ENCODE results near the gene KLHL29.

The KLHL29 gene

DNA sequence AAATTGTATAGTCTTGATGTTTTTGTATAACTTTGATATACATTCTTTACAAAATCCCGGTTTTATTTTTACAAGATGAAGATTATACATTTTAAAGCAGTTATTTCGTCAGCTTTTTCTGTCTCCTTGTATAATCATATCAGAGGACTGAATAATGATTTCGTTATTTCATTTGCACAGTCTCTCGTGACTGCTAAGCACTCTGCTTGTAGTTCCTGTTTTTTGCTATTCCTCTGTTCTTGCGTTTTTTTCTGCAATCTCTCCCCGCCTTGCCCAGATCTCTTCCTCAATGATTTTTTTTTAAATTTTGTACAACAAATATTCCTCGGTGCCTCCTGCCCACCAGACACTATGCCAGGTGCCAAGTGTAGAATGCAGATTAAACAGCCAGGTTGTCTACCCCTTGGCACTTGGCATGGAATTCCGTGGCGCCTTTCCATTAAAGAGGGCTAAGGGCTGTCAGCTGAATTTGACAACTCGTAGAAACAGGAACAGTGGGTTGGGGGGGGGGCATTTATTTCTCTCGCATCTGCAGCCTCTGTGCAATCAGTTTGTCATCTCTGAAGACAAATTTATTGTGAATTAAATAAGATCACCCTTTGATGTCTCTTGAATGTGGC, 69.6 kb downstream of the KLHL29 start:
- Mint-ChIP-seq H3K4me1 (peaks cover 26% of the 10 kb centered on the region), H3K4me3 (no peak overlapping the region), H3K27ac (no peak overlapping the region), H3K36me3 (no peaks in the 10 kb centered on the region), H3K9me3 (no peaks in the 10 kb centered on the region), H3K27me3 (peaks cover 8% of the 10 kb centered on the region)
- ATAC-seq, result no peak

DNA sequence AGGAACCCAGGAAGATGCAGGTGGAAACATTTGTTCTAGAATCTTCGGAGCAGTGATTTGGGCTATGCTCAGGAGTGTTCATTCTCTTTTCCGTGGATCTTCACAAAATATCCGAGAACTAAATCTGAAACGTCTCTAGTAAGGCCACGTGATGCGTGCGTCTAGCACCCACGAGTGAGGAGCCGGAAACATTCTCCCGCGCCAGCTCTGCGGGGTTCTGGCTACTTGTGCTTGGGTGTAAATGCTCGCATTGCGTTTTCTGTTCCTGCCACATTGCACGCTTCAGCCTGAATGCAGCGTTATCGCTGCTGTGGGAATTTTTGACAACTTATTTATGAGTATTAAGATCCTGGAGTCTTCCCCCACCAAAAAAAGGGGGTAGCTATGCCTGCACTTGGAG, 71.4 kb downstream of the KLHL29 start:
- Mint-ChIP-seq H3K4me3 (no peak overlapping the region), H3K27me3 (peaks cover 8% of the 10 kb centered on the region), H3K36me3 (no peaks in the 10 kb centered on the region), H3K27ac (no peak overlapping the region), H3K9me3 (no peaks in the 10 kb centered on the region), H3K4me1 (peaks cover 23% of the 10 kb centered on the region)
- no peak for ATAC-seq

DNA sequence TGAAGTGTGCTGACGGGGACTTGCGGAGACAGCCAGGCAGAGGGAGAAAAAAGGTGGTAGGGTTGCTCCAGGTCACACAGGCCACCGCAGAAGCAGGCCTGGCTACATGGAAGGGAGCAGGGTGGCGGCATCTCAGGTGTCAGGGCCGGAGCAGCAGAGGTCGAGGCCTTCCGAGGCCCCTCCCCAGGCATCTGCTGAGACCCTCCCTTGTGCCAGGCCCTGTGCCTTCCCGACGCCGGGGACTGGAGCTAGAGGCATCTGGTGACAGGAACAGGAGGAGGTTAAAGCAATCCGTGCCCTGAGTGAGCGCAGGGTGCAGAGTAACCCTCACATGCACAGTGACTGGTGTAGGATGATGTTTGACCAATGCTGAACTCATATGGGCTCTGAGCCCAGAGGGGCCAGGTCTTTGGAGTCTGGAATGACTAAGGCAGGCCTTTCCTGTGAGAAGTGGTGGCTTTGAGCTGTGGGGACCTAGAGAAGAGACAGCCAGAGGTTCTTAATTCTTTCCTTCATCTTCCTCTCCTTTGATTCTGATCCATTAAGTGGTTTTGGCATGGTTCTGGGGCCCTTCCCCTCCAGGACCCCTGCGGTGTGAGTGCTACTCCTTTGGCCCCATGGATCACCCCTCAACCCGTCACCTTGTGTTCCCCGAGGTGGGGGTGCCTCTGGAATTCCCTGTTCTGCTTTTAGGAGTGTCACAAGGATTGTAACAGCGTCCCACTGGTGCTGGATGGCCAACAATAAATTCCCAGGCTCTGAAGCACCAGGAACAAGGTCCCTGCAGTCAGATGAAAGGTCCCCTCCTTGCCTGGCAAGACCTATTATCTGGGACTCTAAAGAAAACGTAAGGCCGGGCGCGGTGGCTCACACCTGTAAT, 72.1 kb downstream of the KLHL29 start:
- no peak overlapping the region for H3K4me3 Mint-ChIP-seq
- H3K4me1 Mint-ChIP-seq, result peaks cover 20% of the 10 kb centered on the region
- peaks cover 8% of the 10 kb centered on the region for H3K27me3 Mint-ChIP-seq
- no peak overlapping the region for H3K27ac Mint-ChIP-seq
- no peak for ATAC-seq
- no peaks in the 10 kb centered on the region for H3K9me3 Mint-ChIP-seq
- H3K36me3 Mint-ChIP-seq, result no peaks in the 10 kb centered on the region

DNA sequence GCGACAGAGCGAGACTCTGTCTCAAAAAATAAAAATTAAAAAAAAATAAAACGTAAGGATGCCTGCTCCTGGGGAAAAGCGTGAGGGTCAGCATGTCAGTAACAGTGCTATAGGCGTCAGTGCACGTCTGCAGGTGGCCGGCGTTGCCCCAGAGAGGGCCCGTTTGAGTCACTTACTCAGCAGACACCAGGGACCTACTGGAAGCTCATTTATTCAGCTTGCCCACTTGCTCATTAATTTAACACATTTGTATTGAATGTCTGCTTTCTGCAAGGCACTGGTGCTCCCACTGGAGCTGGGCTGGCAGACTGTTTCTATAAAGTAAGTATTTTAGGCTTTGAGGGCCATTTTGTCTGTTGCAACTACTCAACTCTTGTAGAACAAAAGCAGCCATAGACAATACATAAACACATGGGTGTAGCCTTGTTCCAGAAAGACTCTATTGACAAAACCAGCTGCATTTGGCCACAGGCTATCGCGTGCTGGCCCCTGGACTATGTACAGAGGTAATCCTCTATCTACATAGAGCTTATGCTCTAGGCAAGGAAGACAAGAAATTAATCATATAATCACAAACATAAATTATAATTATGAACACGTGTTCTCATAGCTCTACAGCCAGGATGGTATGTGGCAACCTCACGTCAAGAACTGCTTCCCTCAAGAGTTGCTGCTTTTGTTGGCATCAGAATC, 73.2 kb downstream of the KLHL29 start:
- ATAC-seq, result no peak
- Mint-ChIP-seq H3K36me3 (no peaks in the 10 kb centered on the region), H3K27me3 (peaks cover 8% of the 10 kb centered on the region), H3K4me3 (no peak overlapping the region), H3K9me3 (no peaks in the 10 kb centered on the region), H3K27ac (no peak overlapping the region), H3K4me1 (peaks cover 10% of the 10 kb centered on the region)

DNA sequence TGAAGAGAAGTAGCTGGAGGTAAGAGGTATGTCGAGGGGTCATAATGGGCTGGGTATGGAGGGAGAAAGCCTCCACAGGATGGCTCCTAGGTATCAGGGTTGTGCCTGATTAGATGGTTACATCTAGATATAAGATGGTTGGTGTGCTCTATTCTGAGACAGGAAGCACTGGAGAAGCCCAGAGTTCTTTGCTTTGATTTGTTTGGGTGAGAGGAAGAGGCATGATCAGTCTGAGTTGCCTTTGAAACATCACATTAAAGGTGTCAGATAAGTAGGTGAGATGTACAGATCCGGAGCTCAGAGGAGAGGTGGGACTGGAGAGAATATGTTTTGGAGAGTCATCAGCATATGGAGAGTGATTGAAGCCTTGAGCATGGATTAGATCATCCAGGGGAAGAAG, 74.1 kb downstream of the KLHL29 start:
- no peaks in the 10 kb centered on the region for H3K36me3 Mint-ChIP-seq
- ATAC-seq, result no peak
- H3K4me1 Mint-ChIP-seq, result peaks cover 6% of the 10 kb centered on the region
- no peak overlapping the region for H3K4me3 Mint-ChIP-seq
- H3K27ac Mint-ChIP-seq, result no peak overlapping the region
- H3K27me3 Mint-ChIP-seq, result peaks cover 8% of the 10 kb centered on the region
- no peaks in the 10 kb centered on the region for H3K9me3 Mint-ChIP-seq

DNA sequence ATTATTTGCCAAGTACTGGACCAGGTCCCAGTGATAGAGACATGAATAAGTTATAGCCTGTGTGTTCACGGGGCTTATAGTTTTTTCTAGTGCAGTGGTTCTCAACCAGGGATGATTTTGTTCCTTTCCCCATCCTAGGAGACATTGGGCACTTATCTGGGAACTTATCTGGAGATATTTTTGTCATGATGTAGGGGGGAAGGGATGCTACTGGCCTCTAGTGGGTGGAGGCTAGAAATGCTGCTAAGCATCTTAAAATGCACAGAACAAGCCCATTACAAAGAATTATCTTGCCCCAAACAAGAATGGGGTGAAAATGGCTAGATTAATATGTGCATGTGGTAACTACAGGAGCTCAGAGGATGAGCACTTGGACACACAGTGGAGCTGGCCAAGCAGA, 75.2 kb downstream of the KLHL29 start:
- H3K4me3 Mint-ChIP-seq, result no peak overlapping the region
- H3K27ac Mint-ChIP-seq, result no peak overlapping the region
- H3K4me1 Mint-ChIP-seq, result no peaks in the 10 kb centered on the region
- ATAC-seq, result no peak
- H3K9me3 Mint-ChIP-seq, result no peaks in the 10 kb centered on the region
- no peaks in the 10 kb centered on the region for H3K36me3 Mint-ChIP-seq
- H3K27me3 Mint-ChIP-seq, result peaks cover under 1% of the 10 kb centered on the region

DNA sequence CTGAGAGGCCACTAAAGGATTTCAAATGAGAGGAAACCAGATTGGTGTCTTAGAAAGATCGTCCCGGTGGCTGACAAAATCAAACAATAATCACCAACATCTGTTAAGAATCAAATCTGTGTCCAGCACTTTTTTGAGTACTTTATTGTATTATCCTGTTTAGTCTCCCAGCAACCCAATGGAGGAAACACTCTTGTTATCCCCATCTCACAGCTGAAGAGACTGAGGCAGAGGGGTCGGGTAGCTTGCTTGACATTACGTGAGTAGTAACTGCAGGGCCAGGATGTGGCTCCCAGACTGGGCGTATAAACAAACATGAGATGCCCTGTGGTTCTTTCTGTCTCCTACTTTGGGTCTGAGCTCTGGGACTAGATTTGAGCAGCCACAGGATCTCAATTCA, 76.0 kb downstream of the KLHL29 start:
- Mint-ChIP-seq H3K9me3 (no peaks in the 10 kb centered on the region), H3K4me3 (no peak overlapping the region), H3K27me3 (peaks cover 8% of the 10 kb centered on the region), H3K4me1 (no peaks in the 10 kb centered on the region), H3K27ac (no peak overlapping the region), H3K36me3 (no peaks in the 10 kb centered on the region)
- no peak for ATAC-seq

DNA sequence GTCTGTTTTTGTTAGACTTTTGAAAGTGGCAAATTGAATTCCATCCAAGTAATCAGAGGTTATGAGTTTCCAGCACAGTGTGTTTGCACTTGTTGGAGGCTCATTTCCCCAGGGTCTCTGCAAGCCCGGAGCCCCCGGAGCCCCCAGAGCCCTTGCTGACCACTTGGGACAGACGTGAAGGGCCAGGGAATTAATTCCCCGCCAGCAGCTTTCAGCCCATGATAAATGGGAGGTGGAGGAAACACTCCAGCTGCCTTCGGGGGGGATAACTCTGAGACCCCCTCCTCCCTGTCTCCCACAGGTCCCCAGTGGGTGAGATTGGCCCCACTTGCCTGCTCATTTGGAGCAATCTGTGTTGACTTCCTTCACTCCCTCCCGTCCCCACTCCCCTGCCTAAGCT, 79.2 kb downstream of the KLHL29 start:
- H3K4me1 Mint-ChIP-seq, result peaks cover 6% of the 10 kb centered on the region
- no peak for ATAC-seq

DNA sequence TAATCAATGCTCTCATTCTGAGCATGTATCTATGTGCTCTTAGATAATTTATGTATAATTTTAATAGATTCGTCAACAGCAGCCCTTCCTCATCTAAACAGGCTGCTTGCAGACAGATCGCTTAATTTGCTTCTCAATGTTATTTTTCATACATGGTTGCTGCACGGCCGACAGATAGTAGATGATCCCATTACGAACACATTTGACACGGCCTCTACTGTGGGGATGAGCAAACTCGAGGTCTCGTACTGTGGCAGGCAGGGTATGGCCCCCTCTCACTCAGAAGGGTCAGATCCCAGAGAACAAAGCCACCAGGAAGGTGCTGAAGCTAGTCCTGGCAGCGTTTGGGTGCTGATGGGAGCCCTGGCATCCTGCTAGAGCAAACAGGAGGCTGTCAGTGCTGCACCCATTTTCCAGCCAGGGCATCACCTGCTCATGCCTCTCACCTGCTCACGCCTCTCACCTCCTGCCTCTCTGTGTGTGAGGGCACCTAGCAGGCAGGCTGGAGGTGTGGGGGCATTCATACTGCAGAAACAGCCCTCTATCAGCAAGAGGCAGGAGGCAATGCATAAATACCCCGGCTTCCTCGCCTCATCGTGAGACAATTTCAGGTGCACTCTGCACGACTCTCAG, 80.0 kb downstream of the KLHL29 start:
- H3K27me3 Mint-ChIP-seq, result peaks cover 18% of the 10 kb centered on the region
- H3K4me1 Mint-ChIP-seq, result peaks cover 6% of the 10 kb centered on the region
- H3K9me3 Mint-ChIP-seq, result no peaks in the 10 kb centered on the region
- no peak overlapping the region for H3K4me3 Mint-ChIP-seq
- H3K27ac Mint-ChIP-seq, result no peak overlapping the region
- H3K36me3 Mint-ChIP-seq, result no peaks in the 10 kb centered on the region
- ATAC-seq, result no peak

More for the DNA sequence above, 79.2 kb downstream of the KLHL29 start:
- no peak overlapping the region for H3K4me3 Mint-ChIP-seq
- no peak overlapping the region for H3K27ac Mint-ChIP-seq
- H3K36me3 Mint-ChIP-seq, result no peaks in the 10 kb centered on the region
- peaks cover 14% of the 10 kb centered on the region for H3K27me3 Mint-ChIP-seq
- no peaks in the 10 kb centered on the region for H3K9me3 Mint-ChIP-seq

DNA sequence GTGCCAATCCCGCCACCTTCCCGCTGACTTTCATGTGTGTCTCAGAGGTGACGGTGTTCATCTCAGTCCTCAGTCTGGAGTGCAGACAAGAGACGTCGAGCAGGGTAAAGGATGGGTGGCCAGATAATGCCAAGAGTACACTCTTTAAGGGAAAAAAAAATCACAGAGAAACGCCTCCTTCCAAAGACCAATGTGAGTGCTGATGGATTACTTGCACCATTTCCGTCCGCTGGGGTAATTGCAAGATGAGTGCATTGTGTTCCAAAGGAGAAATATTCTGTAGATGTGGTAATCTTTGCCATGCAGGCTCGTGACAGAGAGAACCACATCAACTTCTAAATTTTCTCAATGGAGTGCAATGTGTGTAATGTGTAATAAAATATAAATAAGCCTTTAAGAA, 81.0 kb downstream of the KLHL29 start:
- H3K4me3 Mint-ChIP-seq, result no peak overlapping the region
- no peaks in the 10 kb centered on the region for H3K9me3 Mint-ChIP-seq
- peaks cover 18% of the 10 kb centered on the region for H3K27me3 Mint-ChIP-seq
- H3K36me3 Mint-ChIP-seq, result no peaks in the 10 kb centered on the region
- H3K27ac Mint-ChIP-seq, result no peak overlapping the region
- ATAC-seq, result no peak
- H3K4me1 Mint-ChIP-seq, result peaks cover 6% of the 10 kb centered on the region

DNA sequence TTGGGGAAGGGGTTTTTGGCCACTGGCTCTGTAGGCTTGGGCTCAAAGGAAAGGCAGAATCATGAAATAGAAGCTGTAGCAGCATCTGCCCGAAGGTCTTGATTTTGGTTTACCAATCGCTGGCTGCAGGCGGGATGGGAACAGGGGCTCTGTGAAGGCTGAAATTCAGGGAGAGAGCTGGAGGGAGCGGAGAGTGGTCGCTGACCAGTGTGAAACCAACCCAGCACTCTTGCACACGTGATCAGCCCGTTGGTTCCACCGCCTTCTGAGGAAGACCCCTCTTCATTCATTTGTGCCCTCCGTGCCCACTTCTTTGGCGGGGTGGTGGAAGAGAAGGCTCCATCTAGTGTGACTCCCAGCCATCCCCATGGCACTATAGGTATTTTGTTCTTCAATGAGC, 82.6 kb downstream of the KLHL29 start:
- Mint-ChIP-seq H3K27me3 (peaks cover 18% of the 10 kb centered on the region), H3K9me3 (no peaks in the 10 kb centered on the region), H3K27ac (no peak overlapping the region), H3K4me1 (peaks cover 6% of the 10 kb centered on the region), H3K36me3 (no peaks in the 10 kb centered on the region), H3K4me3 (no peak overlapping the region)
- no peak for ATAC-seq

DNA sequence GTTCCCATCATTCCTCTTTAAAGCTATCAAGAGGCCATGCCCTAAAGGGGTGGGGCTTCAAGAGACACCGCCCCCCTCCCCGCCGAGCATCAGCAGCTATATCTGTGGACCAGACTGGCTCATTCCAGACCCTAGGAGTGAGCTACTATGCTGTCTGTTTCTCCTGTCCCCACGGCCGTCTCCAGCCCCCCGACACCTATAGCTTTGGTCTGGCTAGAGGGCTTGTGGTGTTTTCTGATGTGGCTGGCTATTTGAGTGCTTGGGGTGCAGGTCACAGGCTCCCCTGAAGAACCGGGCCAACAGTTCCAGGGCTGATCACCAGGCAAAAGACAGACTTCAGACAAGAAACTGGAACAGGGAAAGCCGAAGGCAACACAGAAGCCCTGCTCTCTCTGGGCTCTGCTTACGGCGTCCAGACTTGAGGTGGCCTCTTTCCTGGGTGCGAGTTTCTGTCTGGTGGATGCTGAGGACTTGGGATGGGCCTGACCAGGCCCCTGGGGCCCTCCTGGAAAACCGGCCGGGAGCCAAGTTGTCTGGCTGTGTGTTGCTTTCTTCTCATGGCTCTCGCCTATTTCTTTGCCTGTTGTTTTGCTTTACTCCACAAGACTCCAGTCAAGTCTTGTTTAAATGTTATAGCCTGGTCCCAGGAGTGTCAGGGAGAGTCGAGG, 83.6 kb downstream of the KLHL29 start:
- H3K9me3 Mint-ChIP-seq, result no peaks in the 10 kb centered on the region
- no peak overlapping the region for H3K27ac Mint-ChIP-seq
- no peaks in the 10 kb centered on the region for H3K36me3 Mint-ChIP-seq
- peaks cover 18% of the 10 kb centered on the region for H3K27me3 Mint-ChIP-seq
- ATAC-seq, result no peak
- peaks cover 6% of the 10 kb centered on the region for H3K4me1 Mint-ChIP-seq
- no peak overlapping the region for H3K4me3 Mint-ChIP-seq

DNA sequence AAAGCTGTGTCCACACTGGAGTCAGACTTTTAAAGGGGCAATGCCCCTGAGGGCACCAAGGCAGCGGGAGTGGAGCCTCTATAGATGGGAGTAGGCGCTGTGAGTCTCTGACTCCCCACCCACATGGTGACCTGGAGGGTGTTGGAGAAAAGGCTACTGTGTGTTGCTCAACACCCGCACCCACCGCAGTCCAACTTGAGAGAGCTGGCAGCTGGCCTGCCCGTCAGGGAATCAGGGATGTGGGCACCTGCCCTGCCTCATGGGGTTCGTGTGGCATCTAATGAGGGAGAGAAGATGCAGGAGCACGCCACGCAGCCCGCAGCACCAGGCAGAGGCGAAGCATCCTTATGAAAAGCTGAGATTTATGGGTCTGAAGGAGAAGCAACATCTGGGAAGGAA, 84.2 kb downstream of the KLHL29 start:
- no peaks in the 10 kb centered on the region for H3K9me3 Mint-ChIP-seq
- H3K4me1 Mint-ChIP-seq, result peaks cover 6% of the 10 kb centered on the region
- H3K36me3 Mint-ChIP-seq, result no peaks in the 10 kb centered on the region
- no peak for ATAC-seq
- no peak overlapping the region for H3K4me3 Mint-ChIP-seq
- peaks cover 18% of the 10 kb centered on the region for H3K27me3 Mint-ChIP-seq
- no peak overlapping the region for H3K27ac Mint-ChIP-seq

DNA sequence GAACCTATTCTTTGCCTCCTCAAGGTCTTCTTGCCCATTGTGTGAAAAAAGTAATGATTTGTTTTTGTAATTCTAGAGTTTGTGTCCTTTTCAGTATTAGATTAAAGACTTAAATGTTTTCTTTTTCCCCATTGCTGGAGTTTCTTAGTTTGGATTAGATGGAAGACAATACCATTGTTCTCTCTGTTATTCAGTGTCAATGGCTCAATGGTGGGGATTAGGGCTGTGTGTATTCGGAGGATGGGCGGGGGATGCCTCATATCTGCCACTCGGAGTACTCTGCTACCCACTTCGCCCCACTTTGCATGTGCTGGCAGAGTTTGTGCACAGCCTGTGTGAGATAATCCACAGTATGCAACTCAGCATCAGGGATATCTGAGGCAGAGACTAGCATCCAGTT, 90.1 kb downstream of the KLHL29 start:
- Mint-ChIP-seq H3K27me3 (no peaks in the 10 kb centered on the region), H3K4me1 (no peaks in the 10 kb centered on the region), H3K36me3 (no peaks in the 10 kb centered on the region), H3K4me3 (no peak overlapping the region), H3K27ac (no peak overlapping the region), H3K9me3 (no peaks in the 10 kb centered on the region)
- ATAC-seq, result no peak

DNA sequence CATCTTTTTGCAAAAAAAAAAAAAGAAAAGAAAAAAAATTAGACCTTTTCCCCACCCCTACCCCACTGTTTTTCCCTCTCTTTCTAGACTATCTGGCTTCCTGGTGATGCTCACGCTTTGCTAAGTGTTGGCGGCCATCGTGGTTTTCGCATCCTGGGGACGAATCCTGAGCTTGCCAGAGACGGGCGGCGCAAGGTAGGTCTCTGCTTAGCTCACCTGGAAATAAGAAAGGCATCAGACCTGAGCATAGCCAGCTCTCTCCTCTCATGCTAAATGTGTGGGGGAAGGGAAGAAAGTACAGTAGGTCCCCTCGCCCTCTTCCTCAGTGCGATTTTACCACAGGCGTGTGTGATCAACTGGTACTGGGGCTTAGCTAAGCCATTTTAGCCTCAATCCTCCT, 90.5 kb downstream of the KLHL29 start:
- Mint-ChIP-seq H3K27ac (no peak overlapping the region), H3K9me3 (no peaks in the 10 kb centered on the region), H3K4me3 (no peak overlapping the region), H3K27me3 (no peaks in the 10 kb centered on the region), H3K4me1 (no peaks in the 10 kb centered on the region), H3K36me3 (no peaks in the 10 kb centered on the region)
- ATAC-seq, result no peak

All from stimulated activated memory B cell treated with anti-CD40 and anti-IgM and Interleukin-4, amounts not matched to agents 10 μg/mL and 1 μg/mL and 100 μg/mL, for 72 hours (primary cell).